Astrocyte of the spinal cord (primary cell): ENCODE results near the gene MATN1.

ENCODE experiments used
- DNase-seq: peaks from one replicate; pipeline ENCODE4 v3.0.0; 2011; ENCODE audit warnings: low read depth, low spot score
- H3K4me3 ChIP-seq: 2 replicates; pipeline ENCODE4 v1.5.1; 2011; ENCODE audit warnings: low read depth, mild to moderate bottlenecking, low read length, moderate library complexity
- in situ Hi-C: cut with HindIII; loops from 2 replicates; pipeline ENCODE4 v1.10.0; 2017; ENCODE audit warnings: low sequenced_read_pairs
- TF ChIP-seq, protein P1 (sequence below): IDR thresholded peaks from 2 replicates; pipeline ENCODE4 v1.5.1; 2012; ENCODE audit warnings: low read depth, mild to moderate bottlenecking, low read length, inconsistent platforms

Gene MATN1

DNA sequence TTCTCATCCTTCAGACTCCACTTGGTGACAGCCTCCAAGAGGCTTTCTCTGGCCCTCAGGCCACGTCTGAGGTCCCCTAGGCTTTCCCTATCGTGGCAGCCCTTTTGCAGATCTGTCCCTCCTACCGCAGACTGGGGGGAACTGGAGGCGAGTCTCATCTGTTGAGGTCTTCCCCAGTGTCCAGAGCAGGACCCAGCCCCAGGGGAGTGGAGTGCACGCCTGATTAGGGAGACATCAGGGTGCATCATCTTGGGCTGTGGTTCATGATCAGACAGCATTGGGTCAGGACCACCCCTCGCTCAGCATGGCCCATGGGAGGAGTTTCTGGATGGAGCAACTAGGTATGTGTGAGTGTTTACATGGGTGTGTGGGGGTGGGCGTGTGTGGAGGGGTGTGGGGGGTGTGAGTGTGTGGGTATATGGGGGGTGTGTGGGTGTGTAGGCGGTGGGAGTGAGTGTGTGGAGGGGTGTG is 8.5 kb upstream of the MATN1 start:
- DNase-seq, result no peak
- TF ChIP-seq, protein P1, sequence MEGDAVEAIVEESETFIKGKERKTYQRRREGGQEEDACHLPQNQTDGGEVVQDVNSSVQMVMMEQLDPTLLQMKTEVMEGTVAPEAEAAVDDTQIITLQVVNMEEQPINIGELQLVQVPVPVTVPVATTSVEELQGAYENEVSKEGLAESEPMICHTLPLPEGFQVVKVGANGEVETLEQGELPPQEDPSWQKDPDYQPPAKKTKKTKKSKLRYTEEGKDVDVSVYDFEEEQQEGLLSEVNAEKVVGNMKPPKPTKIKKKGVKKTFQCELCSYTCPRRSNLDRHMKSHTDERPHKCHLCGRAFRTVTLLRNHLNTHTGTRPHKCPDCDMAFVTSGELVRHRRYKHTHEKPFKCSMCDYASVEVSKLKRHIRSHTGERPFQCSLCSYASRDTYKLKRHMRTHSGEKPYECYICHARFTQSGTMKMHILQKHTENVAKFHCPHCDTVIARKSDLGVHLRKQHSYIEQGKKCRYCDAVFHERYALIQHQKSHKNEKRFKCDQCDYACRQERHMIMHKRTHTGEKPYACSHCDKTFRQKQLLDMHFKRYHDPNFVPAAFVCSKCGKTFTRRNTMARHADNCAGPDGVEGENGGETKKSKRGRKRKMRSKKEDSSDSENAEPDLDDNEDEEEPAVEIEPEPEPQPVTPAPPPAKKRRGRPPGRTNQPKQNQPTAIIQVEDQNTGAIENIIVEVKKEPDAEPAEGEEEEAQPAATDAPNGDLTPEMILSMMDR, result no peak
- in situ Hi-C loops, result no loop called here
- no peak overlapping the region for H3K4me3 ChIP-seq

DNA sequence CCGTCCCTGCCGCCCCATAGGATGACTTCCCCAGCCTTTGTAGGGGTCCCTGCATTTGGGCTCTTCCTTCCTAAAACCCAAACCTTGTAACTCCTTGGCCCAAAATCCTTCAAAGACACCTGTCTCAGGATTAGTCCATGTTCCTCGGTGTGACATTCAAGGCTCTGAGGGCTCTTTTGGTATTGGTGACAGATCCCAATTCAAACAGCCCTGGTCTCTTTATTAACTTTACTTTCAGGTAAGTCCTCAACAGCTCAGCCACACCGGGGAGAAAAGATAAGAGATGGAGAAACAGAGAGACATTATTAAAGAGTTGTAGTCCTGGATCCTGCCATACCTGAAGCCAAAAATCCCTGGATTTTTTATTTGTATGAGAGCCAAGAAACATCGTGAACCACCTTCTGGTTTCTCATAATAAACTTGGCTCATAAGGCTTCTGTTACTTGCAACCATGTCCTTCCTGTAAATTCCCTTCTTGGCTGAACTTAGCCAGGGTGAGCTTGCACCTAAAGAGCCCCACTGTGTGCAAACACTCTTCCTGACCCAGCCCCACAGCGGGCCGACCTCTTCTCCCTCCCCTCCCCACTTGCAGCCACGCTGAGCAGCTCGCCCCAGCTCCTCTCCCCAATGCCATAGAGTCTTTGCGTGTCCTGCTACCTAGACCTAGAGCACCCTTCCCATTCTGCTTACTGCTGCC is 7.9 kb upstream of the MATN1 start:
- in situ Hi-C loops, result no loop called here
- DNase-seq, result no peak
- TF ChIP-seq, protein P1, result no peak
- no peak overlapping the region for H3K4me3 ChIP-seq

DNA sequence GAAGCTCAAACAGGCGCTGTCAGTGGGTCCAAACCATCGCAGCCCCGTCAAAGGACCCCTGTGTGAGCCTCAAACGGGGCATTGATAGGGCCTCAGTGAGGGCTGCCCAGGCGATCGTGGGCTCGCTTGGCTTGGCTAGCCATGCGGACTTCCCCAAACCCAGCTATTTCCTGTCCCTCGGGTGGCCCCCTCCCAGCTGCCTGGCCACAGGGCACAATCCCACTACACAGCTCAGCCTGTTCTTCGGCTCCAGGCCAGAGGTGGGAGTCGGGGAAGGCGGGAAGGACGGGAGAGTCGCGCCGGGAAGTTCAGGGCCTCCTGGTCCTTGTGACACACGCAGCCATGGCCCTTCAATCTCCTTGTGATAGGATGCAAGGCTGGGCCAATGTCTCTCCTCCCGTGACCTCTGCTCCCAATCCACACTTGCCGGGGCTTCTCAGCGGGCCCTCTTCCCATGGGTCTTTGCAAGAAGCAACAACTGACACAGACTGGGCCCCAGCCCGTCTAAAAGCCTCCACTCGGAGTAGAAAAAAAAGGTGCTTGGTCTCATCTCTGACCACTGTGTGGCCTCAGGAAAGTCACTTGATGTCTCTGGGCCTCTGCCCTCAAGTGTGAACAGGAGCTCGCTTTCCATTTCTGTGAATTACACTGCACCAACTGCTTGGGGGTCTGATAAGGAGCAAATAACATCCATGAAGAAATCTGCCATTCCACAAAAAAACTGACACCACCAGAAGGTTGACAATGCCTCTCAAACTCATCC is 7.1 kb upstream of the MATN1 start:
- TF ChIP-seq, protein P1, result no peak
- no peak overlapping the region for H3K4me3 ChIP-seq
- DNase-seq, result no peak
- in situ Hi-C loops, result no loop called here

DNA sequence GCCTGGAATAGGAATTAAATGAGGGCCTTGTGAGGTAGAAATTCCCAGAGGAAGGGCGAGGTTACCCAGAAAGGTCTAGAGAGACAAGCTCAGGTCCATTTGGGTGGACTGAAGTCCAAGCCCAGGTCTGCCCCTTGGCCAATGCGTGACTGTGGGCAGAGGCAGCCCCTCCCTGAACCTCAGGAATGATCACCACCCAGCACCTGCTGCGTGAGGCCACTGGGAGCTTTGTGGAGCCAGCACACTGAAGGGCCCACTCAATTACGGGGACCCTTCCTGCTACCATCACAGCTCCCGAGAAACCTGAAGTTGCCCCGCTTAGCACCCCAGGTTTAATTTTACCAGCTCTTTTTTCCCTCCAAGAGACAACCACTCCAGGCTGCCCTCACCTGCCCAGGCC is 6.5 kb upstream of the MATN1 start:
- in situ Hi-C loops, result no loop called here
- no peak overlapping the region for H3K4me3 ChIP-seq
- no peak for DNase-seq
- TF ChIP-seq, protein P1, result no peak

DNA sequence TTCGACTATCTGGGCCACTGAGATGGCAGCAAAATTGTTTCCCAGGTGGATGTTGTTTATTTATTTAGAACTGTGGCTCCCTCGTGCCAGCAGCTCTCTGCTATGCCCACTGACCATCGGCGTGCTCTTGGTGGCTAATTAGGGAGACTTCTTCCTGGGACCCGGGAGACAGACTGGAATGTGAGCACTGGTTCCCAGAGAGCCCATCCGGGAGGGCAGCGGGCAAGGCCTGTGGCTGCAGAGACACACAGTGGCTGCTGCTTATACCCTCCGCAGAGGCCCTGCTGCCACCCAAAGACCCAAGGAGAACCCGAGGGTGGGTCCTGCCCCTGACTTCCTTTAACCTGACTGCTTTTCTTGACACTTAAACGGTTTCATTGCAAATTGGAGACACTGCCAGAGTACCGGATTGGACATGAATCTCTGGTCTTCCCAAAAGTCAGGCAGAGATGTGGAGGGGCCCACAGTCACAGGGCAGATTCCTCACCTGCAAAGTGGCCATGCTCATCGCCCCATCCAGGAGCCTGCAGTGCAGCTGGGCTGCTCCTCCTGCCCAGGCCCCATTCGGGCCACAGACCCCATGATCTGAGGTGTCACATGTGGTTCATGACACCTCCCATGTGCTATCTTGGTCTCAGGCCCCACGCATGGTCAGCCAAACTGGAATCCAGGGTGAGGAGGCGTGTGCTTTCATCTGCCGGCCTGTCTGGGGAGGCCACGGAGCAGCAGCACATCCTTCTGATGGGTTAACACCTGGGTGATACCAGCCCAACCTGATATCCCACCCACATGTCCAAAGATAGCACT is 5.7 kb upstream of the MATN1 start:
- in situ Hi-C loops, result no loop called here
- DNase-seq, result no peak
- no peak overlapping the region for H3K4me3 ChIP-seq
- TF ChIP-seq, protein P1, result no peak

DNA sequence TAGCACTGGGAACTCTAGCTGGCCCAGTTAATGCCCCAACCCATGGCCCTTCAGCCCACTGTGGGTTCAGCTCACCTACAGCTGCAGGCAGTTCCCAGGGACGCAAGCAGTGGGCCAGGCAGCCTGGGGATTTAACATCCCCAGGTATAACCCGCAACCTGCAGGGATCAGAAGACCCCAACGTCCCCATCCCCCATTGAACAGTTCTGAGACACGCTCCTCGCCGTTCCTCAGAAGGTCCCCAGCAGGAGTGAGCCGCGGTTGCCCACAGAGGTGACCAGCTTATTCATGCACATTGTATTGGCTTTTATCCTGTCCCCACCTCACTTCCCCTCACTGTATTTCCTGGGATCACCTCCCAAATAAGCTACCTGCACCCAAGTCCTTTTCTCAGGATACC is 5.0 kb upstream of the MATN1 start:
- no peak overlapping the region for H3K4me3 ChIP-seq
- DNase-seq, result no peak
- TF ChIP-seq, protein P1, result no peak
- in situ Hi-C loops, result no loop called here
